Measurements from ENCODE around the gene MTHFD1L.

MTHFD1L gene

GRCh38 chr6:150966786-150967185 lies 101.3 kb downstream of the MTHFD1L start:
- Histone ChIP-seq H3K27ac (no peak overlapping the region), H2AFZ (ENCODE audit: low read depth) (no peak overlapping the region), H3K9ac (no peak overlapping the region), H4K20me1 (ENCODE audit: insufficient read depth) (no peaks in the 10 kb centered on the region), H3K4me1 (ENCODE audit: low read depth, poor library complexity, severe bottlenecking) (no peaks in the 10 kb centered on the region), H3K36me3 (ENCODE audit: insufficient read depth) (no peaks in the 10 kb centered on the region), H3K4me2 (no peak overlapping the region), H3K27me3 (ENCODE audit: insufficient read depth, low read depth) (no peaks in the 10 kb centered on the region), H3K79me2 (ENCODE audit: insufficient read depth, low read depth) (no peaks in the 10 kb centered on the region), H3K4me3 (IDR thresholded peaks at IDR 0.05; ENCODE audit: insufficient read depth, low read depth, low read length) (no peak overlapping the region)
- TF ChIP-seq CTCF (conservative IDR thresholded peaks at IDR 0.05; ENCODE audit: low read depth, low read length) = no peak

- no peaks in the 10 kb centered on the region for H3K4me1 ChIP-seq (ENCODE audit: low read depth, poor library complexity, severe bottlenecking)
- no peak for TF ChIP-seq CTCF (conservative IDR thresholded peaks at IDR 0.05; ENCODE audit: low read depth, low read length)
- H3K4me2 ChIP-seq = no peak overlapping the region
- H4K20me1 ChIP-seq (ENCODE audit: insufficient read depth) = no peaks in the 10 kb centered on the region
- H3K4me3 ChIP-seq (IDR thresholded peaks at IDR 0.05; ENCODE audit: insufficient read depth, low read depth, low read length) = no peak overlapping the region
- H3K27ac ChIP-seq = no peak overlapping the region
- H3K79me2 ChIP-seq (ENCODE audit: insufficient read depth, low read depth) = no peaks in the 10 kb centered on the region
- H2AFZ ChIP-seq (ENCODE audit: low read depth) = no peak overlapping the region
- no peaks in the 10 kb centered on the region for H3K36me3 ChIP-seq (ENCODE audit: insufficient read depth)
- H3K27me3 ChIP-seq (ENCODE audit: insufficient read depth, low read depth) = no peaks in the 10 kb centered on the region
- no peak overlapping the region for H3K9ac ChIP-seq
These were observed 101.9 kb downstream of the MTHFD1L start for GRCh38 chr6:150967381-150967780.

GRCh38 chr6:150967910-150968309 lies 102.4 kb downstream of the MTHFD1L start:
- no peaks in the 10 kb centered on the region for H3K36me3 ChIP-seq (ENCODE audit: insufficient read depth)

GRCh38 chr6:150969901-150970300 lies 104.4 kb downstream of the MTHFD1L start:
- no peaks in the 10 kb centered on the region for H3K36me3 ChIP-seq (ENCODE audit: insufficient read depth)
- H3K4me1 ChIP-seq (ENCODE audit: low read depth, poor library complexity, severe bottlenecking) = no peaks in the 10 kb centered on the region
- TF ChIP-seq CTCF (conservative IDR thresholded peaks at IDR 0.05; ENCODE audit: low read depth, low read length) = no peak
- no peak overlapping the region for H3K9ac ChIP-seq
- no peak overlapping the region for H3K4me3 ChIP-seq (IDR thresholded peaks at IDR 0.05; ENCODE audit: insufficient read depth, low read depth, low read length)
- H4K20me1 ChIP-seq (ENCODE audit: insufficient read depth) = no peaks in the 10 kb centered on the region
- no peak overlapping the region for H3K4me2 ChIP-seq
- no peak overlapping the region for H2AFZ ChIP-seq (ENCODE audit: low read depth)
- H3K27ac ChIP-seq = no peak overlapping the region
- no peaks in the 10 kb centered on the region for H3K79me2 ChIP-seq (ENCODE audit: insufficient read depth, low read depth)
- H3K27me3 ChIP-seq (ENCODE audit: insufficient read depth, low read depth) = no peaks in the 10 kb centered on the region

More at GRCh38 chr6:150967910-150968309, 102.4 kb downstream of the MTHFD1L start:
- H3K79me2 ChIP-seq (ENCODE audit: insufficient read depth, low read depth) = no peaks in the 10 kb centered on the region
- H2AFZ ChIP-seq (ENCODE audit: low read depth) = no peak overlapping the region
- H3K27me3 ChIP-seq (ENCODE audit: insufficient read depth, low read depth) = no peaks in the 10 kb centered on the region
- no peak overlapping the region for H3K27ac ChIP-seq
- H3K4me2 ChIP-seq = no peak overlapping the region
- H3K9ac ChIP-seq = no peak overlapping the region
- H3K4me1 ChIP-seq (ENCODE audit: low read depth, poor library complexity, severe bottlenecking) = no peaks in the 10 kb centered on the region
- H4K20me1 ChIP-seq (ENCODE audit: insufficient read depth) = no peaks in the 10 kb centered on the region
- TF ChIP-seq CTCF (conservative IDR thresholded peaks at IDR 0.05; ENCODE audit: low read depth, low read length) = no peak
- no peak overlapping the region for H3K4me3 ChIP-seq (IDR thresholded peaks at IDR 0.05; ENCODE audit: insufficient read depth, low read depth, low read length)

Data from KMS-11 (cell line).